Pericardium fibroblast (primary cell): ENCODE results near the gene SPESP1. TPM values are rescaled to one million over a fixed set of nuclear protein-coding genes. Genes with fewer than 3 reads are reported as not detected.

ENCODE experiments used
- total RNA-seq: library from RNA; depleted of rRNA; stranded (reverse); fragments of >200 nt; gene quantifications from 2 replicates; pipeline ENCODE4 v1.2.3, GENCODE V29; 2015

The SPESP1 gene
- 3.7 and 4.8 TPM in 2 replicates for total RNA-seq

DNA sequence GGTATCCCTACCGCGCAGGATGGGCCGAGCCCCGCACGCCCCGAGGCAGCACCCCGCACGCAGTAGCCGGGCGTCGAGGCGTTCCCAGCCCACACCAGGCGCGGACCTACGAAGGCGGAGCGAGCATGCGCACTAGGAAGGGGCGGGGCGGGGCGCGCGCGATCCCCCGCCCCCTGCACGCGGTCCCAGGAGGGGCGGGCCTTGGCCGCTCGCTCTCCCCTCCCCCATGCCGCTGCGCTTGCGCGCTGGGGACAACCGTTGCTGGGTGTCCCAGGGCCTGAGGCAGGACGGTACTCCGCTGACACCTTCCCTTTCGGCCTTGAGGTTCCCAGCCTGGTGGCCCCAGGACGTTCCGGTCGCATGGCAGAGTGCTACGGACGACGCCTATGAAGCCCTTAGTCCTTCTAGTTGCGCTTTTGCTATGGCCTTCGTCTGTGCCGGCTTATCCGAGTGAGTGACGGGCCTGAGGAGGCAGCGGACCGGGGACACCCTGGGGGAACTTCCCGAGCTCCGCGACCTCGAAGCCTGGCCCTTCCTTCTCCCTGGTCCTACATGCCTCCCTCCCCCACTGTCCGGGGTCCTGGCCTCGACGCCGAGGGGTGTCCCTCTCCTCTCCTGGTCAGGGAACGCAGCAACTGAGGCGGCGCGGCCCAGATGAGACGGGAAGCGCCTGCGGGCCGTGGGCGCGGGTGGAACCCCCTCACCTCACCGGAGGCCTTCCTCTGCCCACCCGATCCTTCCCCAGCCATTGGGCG is at the start of gene SPESP1:
TSS of gene SPESP1 (plus strand) at position 258 of the 755 bp plus-strand sequence. CDS start at position 387, 129 bp downstream.

Other genes starting within 250 kb of the SPESP1 start
- gene ANP32A, start 109.6 kb upstream of the SPESP1 start, total RNA-seq, result 28.8 and 50.5 TPM in 2 replicates
- under 0.01 TPM in 1 of 2 replicates, not detected in the other for gene NOX5, start 84.2 kb downstream of the SPESP1 start, total RNA-seq
- gene GLCE, start 230.1 kb downstream of the SPESP1 start, total RNA-seq, result 10.8 and 14.5 TPM in 2 replicates